Measurements from ENCODE around the gene RILPL1.
A peak's percentile ranks its signal among the peaks of the same experiment; 100 is the strongest.
"Not testable (repeated sequence)": the region's sequence is repeated elsewhere in the genome, so short reads cannot be mapped to it uniquely, and the experiment has no call there.

The RILPL1 gene

GRCh38 chr12:123468786-123469185 is 64.7 kb downstream of the RILPL1 start:
- DNase-seq (ENCODE audit: low spot score) = no peak

- no peak for DNase-seq (ENCODE audit: low spot score)
These were observed 68.4 kb downstream of the RILPL1 start for GRCh38 chr12:123465084-123465483.

- DNase-seq (ENCODE audit: low spot score) = not testable (repeated sequence)
These were observed 70.3 kb downstream of the RILPL1 start for GRCh38 chr12:123463174-123463573.

- peak; percentile 88 for DNase-seq (ENCODE audit: low spot score)
These were observed 75.3 kb downstream of the RILPL1 start, which contains the start of gene SNRNP35 for GRCh38 chr12:123457980-123458779. Gene SNRNP35 (plus strand): TSS chr12:123458139. CDS start chr12:123465541, 7,402 bp downstream.

GRCh38 chr12:123453165-123453564 is 80.4 kb downstream of the RILPL1 start:
- DNase-seq (ENCODE audit: low spot score) = no peak

GRCh38 chr12:123452276-123452550 is 81.3 kb downstream of the RILPL1 start:
- DNase-seq (ENCODE audit: low spot score) = not testable (repeated sequence)

- DNase-seq (ENCODE audit: low spot score) = no peak
These were observed 82.9 kb downstream of the RILPL1 start for GRCh38 chr12:123450636-123451035.

- no peak for DNase-seq (ENCODE audit: low spot score)
These were observed 83.7 kb downstream of the RILPL1 start for GRCh38 chr12:123449856-123450255.

GRCh38 chr12:123449249-123449733 is 84.2 kb downstream of the RILPL1 start:
- DNase-seq (ENCODE audit: low spot score) = no peak

- DNase-seq (ENCODE audit: low spot score) = no peak
These were observed 87.2 kb downstream of the RILPL1 start for GRCh38 chr12:123446333-123446713.

GRCh38 chr12:123445388-123446332 is 87.9 kb downstream of the RILPL1 start:
- no peak for DNase-seq (ENCODE audit: low spot score)

GRCh38 chr12:123444092-123445026 is 89.2 kb downstream of the RILPL1 start:
- no peak for DNase-seq (ENCODE audit: low spot score)

- no peak for DNase-seq (ENCODE audit: low spot score)
These were observed 90.7 kb downstream of the RILPL1 start for GRCh38 chr12:123442774-123443173.

- no peak for DNase-seq (ENCODE audit: low spot score)
These were observed 91.9 kb downstream of the RILPL1 start for GRCh38 chr12:123441523-123442164.

- peak; percentile 88 for DNase-seq (ENCODE audit: low spot score)
These were observed 97.2 kb downstream of the RILPL1 start, which contains the start of gene RILPL2 for GRCh38 chr12:123436017-123436964. Gene RILPL2 (minus strand): TSS chr12:123436684. CDS start chr12:123436420, 264 bp downstream.

GRCh38 chr12:123435636-123436016 is 97.9 kb downstream of the RILPL1 start:
- no peak for DNase-seq (ENCODE audit: low spot score)

GRCh38 chr12:123433615-123434014 is 99.9 kb downstream of the RILPL1 start:
- DNase-seq (ENCODE audit: low spot score) = no peak

- not testable (repeated sequence) for DNase-seq (ENCODE audit: low spot score)
These were observed 101.3 kb downstream of the RILPL1 start for GRCh38 chr12:123431951-123432817.

- not testable (repeated sequence) for DNase-seq (ENCODE audit: low spot score)
These were observed 104.4 kb downstream of the RILPL1 start for GRCh38 chr12:123429101-123429500.

Data from LoVo (cell line).